Measurements from ENCODE around the gene VASP.
A peak's percentile ranks its signal among the peaks of the same experiment; 100 is the strongest.

Gene VASP

DNA sequence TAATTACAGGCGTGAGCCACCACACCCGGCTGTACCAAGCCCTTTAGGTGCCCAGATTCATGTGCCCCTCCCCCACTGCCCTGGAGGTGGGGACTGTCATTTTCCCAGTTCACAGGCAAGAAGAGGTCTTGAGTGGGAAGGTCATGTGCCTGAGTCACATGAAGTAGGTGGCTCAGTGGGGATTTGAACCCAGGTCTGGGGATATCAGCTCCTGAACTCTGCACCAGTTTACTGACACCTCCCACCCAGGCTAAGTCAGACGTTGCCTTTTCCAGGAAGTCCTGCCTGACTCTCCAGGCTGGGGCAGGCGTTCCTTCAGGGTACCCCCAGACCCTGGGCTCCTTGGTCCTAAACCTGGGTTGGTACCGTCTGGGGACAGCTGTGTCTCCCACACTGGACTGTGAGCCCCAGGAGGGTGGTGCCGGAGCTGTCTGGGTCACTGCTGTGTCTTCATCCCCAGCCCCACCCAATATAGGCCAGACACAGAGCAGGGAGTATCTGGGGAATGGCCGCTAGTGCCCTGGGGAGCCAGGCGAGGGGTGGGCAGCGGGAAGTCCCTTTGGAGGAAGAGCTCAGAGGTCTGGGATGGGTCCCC, 8.6 kb downstream of the VASP start:
- peak; percentile 89 to 93 for DNase-seq

DNA sequence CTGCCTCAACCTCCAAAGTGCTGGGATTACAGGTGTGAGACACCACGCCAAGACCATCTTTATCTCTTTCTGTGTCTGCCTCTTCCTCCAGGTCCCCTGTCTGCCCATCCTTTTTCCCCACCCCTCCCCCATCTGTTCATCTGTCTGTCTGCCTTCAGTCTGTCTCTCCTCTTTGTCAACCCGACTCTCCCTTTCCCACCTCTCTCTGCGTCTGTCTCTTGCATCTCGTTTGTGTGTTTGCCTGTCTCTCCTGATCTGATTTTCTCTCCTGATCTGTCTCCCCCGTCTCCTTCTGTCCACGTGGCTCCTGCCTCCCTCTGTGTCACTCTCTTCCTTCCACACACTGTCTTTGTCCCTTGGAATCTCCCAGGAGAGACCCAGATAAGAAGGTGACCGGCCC, 10.0 kb downstream of the VASP start:
- no peak for DNase-seq

DNA sequence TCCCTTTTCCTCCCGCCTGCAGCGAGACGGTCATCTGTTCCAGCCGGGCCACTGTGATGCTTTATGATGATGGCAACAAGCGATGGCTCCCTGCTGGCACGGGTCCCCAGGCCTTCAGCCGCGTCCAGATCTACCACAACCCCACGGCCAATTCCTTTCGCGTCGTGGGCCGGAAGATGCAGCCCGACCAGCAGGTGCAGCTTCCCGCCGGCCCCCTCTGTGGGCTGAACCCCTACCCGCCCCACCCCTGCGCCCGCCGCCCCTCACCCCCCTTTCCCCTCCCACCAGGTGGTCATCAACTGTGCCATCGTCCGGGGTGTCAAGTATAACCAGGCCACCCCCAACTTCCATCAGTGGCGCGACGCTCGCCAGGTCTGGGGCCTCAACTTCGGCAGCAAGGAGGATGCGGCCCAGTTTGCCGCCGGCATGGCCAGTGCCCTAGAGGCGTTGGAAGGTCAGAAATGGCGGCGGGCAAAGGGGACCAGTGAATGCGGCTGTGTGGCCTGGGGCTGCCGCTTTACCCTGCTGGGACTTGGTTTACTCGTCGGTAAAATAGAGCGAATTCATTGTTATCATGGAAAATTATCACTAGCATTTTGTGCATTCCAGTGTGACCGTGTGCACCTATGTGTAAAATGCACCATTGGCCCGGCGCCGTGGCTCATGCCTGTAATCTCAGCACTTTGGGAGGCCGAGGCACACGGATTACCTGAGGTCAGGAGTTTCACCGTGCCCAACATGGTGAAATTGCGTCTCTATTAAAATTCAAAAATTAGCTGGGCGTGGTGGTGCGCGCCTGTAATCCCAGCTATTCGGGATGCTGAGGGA, 10.6 kb downstream of the VASP start:
- no peak for DNase-seq

DNA sequence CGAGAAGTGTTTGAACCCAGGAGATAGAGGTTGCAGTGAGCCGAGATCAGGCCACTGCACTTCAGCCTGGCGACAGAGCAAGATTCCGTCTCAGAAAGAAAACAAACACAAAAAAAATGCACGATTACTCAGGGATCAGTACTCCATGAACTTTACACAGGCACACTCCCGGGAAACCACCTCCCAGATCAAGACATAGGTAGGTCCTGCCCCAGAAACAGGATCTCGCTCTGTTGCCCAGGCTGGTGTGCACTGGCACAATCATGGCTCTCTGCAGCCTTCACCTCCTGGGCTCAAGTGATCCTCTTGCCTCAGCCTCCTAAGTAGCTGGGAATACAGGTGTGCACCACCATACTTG, 11.2 kb downstream of the VASP start:
- DNase-seq: no peak

DNA sequence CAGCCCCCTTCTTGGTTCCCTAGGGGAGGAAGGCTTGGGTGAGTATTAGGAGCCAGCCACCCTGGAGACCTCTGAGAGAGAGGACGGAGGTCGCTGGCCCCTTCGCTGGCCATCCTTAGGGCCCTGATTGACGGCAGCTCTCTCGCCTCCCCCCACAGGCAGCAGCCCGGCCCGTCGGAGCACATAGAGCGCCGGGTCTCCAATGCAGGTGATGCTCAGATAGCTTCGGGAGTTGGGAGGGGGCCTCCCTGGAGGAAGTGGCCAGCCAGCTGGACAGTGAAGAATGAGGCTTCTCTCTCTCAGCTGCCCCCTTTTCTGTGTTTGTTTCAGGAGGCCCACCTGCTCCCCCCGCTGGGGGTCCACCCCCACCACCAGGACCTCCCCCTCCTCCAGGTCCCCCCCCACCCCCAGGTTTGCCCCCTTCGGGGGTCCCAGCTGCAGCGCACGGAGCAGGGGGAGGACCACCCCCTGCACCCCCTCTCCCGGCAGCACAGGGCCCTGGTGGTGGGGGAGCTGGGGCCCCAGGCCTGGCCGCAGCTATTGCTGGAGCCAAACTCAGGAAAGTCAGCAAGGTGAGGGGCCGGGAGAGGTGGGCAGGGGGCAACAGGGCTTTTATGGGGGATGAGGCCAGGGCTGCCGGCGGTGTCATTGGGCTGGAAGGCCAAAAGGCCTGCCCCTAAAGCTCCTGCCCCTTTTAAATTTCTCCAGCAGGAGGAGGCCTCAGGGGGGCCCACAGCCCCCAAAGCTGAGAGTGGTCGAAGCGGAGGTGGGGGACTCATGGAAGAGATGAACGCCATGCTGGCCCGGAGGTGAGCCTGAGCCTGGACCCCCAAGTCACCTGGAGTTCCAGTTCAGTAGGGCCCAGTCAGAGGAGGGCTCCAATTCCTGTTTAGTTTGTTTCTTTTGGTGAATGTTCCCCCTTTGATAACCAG, 15.0 kb downstream of the VASP start:
- DNase-seq: no peak

DNA sequence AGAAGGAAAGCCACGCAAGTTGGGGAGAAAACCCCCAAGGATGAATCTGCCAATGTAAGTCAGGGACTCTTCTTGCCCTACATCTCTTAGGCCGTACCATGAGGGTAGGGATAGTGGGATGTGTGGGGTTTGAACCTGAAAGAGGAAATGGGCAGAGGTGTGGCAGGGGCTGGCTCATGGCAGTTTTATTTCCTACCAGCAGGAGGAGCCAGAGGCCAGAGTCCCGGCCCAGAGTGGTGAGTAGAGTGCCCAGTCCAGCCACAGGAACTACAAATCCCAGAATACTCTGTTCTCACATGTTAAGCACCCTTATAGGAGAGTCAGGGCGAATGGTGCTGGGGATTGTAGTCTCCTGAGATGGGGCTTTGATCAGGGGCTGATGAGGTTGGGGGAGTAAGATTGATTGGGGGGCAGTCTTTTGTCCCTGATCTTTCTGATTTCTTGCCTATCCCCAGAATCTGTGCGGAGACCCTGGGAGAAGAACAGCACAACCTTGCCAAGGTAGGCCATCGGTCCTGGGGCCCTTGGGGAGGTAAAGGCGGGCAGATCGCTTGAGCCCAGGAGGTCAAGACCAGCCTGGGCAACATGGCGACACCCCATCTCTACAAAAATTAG, 16.5 kb downstream of the VASP start:
- peak; percentile 86 to 89 for DNase-seq

DNA sequence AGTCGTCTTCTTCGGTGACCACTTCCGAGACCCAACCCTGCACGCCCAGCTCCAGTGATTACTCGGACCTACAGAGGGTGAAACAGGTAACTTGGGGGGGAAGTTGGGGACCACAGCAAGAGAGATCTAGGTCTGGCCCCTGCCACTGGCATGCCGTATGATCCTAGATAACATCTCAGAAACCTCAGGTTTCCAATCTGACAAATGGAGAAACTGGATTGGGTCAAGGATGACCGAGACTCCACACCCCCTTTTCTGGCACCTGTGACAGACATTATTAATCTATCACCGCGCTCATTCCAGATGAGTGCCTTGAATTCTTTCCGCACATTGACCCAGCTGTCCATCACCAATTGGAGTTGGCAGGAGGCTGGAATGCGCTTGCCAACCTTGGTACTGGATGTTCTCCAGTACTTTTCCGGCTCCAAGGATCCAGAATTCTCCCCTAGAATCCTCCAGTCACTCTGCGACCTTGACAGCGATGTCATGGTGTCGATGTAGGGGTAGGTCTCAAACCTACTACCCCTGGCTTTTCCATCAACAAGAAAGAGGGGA, 17.4 kb downstream of the VASP start:
- DNase-seq: no peak

DNA sequence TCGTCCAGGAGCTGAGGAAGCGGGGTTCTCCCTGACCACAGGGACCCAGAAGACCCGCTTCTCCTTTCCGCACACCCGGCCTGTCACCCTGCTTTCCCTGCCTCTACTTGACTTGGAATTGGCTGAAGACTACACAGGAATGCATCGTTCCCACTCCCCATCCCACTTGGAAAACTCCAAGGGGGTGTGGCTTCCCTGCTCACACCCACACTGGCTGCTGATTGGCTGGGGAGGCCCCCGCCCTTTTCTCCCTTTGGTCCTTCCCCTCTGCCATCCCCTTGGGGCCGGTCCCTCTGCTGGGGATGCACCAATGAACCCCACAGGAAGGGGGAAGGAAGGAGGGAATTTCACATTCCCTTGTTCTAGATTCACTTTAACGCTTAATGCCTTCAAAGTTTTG, 18.9 kb downstream of the VASP start:
- peak; percentile 36 to 53 for DNase-seq

DNA sequence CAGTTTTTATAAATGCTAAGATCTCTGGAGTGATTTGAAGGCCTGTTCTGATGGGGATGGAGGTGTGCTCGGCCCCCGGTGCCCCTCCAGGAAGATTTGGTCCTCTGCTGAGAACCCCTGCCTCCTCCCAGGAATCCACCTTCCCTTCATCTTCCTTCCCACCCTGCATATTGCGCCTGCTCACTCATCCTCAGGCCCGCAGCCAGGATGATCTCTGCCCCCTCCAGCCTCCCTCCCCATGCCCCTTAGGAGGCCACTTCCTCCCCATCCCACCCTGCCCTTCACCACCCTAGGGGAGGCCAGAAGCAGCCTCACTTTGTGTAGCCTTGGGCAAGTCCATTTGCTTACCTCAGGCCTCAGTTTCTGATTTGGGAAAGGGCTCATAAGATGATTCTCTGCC, 19.7 kb downstream of the VASP start:
- DNase-seq: no peak

DNA sequence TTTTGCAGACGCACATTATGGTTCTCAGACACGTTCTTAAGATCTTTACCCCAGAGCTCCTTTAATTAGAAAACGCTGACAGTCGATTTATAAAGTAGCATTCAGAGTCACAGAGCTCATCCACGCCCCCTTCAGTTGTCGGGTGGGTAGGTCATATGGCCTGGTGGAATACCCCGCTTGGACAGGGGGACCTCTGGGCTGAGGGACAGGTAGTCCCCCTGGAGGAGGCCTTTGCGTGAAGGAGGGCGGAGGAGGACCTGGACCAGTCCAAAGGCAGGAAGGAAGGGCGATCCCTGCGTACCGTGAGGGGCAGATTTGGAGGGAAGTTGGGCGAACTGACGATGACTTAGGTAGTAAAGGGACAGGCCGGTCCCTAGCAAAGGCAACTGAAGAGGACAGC, 20.5 kb downstream of the VASP start:
- no peak for DNase-seq

DNA sequence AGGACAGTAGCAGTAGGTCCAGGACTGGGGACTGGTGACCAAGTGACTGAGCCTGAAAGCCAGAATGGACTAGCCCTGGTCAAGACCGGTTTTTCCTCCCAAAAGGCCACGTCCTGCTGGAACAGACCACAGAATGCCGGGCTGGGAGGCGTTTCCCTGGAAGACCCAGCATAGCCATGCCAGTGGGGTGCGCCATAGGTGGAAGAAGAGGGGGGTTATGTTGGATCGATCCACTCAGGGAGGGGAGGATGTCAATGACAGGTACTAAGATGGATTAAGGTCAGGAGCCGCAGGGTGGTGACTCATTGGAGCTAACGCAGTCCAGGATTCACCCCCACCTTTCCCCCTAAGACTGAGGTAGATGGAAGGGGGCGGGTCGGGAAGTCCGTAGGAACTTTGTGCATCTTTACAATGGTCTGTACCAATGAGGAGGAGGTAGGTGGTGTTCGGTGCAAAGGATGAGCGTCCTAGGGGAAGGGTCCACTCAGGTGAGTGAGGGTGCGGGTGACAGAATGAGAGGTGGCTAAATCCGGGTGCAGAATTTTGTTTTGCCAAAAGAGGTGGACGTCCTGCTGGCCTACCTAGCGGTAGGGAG, 21.0 kb downstream of the VASP start:
- DNase-seq: no peak

DNA sequence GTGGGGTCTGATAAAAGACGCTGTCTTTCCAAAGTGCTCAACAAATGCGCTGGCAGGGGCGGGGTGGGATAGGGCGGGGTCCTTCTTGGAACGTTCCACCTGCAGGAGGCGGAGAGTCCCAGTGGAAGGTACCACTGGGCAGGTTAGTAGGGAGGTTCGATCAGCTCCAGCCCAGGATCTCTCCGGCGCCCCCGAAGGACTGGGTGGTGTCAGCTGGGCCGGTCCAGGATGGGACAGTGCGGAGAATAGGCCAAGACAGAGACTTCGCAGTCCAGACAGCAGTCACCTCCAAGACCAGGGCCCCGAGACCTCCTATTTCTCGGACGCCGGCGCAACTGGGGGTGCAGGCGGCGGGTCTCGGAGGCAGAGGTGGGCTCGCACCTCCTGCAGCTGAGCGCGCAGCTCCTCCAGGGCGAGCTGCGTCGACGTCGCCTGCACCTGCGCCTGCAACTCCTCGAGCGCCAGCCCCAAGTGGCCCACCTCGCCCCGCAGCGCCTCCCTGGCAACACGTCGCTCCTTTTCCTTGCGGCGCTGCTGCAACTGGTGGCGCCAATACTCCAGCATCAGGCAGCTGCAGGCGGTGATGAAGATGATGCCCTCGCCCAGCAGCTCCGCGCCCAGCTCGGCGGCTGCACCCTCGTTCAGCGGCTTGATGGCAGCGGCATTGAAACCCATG, 21.6 kb downstream of the VASP start:
- no peak for DNase-seq

DNA sequence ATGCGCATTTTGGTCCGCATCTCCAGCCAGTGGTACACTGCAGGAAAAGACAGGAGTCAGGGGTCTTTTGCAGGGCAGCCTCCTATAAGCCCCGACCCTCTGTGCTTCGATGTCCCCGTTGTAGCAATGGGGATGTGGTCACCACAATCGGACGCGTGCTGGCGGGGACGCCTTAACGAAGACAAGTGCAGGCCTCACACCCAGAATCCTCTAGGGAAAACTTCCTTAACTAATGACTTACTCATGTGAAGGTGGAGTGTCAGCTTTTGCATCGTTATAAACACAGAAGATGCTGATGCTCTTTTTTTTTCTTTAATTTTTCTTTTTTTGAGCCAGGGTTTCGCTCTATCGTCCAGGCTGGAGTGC, 22.1 kb downstream of the VASP start:
- DNase-seq: no peak

DNA sequence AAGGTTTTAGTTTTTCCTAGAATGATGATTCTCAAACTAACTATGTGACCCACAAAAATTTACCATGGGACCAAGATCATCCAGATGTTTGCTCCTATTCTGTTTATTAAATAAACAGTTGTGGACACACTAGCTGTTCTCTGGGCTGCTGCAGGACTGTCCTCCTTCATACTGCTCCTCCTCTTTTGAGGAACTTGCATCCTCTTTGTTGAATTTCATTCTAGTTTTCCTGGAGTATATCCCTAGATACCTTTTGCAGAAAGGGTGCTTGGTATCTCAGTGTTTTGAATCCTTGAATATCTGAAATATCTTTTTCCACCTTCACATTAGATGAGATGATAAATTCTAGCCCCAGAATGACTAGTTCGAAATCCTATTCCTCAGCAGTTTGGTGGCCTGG, 24.1 kb downstream of the VASP start:
- no peak for DNase-seq

DNA sequence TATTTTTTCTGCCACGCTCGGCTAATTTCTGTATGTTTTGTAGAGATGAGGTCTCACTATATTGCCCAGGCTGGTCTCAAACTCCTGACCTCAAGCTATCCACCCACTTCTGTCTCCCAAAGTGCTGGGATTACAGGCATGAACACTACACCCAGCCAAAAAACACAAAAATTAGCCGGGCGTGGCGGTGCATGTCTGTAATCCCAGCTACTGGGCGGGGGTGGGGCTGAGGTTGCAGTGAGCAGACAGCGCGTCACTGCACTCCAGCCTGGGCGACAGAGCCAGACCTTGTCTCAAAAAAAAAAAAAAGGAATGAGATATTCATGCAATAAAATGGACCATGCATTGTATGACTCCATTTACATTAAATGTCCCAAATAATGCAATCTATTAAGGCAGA, 32.2 kb downstream of the VASP start:
- no peak for DNase-seq

DNA sequence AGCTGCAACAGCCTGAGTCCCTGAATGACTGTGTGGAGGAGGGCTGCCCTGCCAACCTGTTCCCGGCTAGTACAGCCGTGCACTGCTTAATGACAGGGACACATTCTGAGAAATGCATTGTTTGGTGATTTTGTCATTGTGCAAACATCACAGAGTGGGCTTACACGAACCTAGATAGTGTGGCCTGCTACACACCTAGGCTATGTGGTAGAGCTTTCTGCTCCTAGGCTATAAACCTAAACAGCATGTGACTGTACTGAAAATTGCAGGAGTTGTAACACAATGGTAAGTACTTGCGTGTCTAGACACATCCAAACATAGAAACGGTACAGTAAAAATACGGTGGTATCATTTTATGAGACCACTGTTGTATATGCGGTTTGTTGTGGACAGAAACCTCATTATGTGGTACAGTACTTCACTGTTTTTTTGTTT, 35.0 kb downstream of the VASP start:
- DNase-seq: no peak

DNA sequence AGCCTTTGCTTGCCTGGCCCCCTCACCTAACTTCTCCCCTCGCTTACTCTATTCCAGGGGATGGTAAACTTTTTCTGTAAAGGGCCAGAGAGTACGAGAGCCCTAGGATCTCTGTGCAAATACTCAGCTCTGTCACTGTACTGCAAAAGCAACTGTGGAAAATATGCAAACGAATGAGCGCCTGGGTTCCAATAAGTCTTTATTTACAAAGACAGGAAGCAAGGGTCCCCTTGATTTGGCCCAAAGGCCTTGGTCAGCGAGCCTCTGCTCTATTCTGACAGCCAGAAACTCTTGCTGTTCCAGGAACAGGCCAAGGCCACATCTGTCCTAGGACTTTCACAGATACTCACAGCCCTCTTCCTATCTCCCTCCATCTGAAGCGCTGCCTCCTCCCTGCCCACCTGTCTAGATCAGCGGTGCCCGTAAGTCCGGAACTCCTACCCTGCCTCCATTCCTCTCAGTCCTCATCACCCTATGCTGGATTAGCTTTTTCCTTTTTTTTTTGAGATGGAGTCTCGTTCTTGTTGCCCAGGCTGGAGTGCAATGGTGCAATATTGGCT, 40.0 kb downstream of the VASP start:
- no peak for DNase-seq

DNA sequence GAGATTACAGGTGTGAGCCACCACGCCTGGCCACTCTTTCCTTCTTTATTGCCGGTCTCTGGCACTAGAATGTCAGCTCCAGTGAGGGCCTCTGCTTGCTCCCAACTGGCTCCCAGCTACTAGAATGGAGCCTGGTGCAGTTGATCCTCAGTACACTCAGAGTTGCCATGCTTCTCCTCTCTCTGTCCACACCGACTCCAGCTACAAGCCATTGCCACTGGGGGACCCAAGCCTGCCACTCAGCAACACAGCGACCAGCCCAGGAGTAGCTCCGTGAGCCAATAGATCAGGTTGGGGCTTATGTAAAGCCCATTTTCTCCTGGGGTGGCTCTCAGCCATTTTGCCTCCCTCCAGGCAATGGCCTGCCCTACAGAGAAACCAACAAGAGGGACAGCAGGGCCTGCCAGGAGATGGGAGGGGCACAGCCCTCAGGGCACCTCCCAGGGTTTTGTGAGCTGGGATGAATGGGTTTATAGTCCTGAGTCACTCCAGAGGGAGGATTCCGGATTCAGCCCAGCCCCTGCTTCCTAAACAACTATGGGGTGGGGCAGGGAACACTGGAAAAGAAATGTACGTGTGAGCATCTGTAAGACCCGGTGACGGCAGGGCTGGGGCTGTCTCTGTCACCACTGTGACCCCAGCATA, 40.8 kb downstream of the VASP start:
- DNase-seq: no peak

DNA sequence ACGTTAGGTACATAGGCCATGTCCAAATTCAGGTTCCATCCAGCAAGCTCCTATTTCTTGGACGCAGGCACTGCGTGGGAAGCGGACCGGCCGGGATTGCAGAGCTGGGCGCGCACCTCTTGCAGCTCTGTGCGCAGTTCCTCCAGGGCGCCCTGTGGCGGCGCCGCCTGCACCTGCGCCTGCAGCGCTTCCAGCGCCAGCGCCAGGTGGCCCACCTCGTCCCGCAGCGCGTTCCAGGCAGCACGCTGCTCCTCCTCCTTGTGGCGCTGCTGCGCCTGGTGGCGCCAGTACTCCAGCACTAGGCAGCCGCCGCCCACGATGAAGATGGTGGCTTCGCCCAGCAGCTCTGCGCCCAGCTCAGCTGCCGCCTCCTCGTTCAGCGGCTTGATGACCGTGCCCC, 46.2 kb downstream of the VASP start:
- DNase-seq: no peak

DNA sequence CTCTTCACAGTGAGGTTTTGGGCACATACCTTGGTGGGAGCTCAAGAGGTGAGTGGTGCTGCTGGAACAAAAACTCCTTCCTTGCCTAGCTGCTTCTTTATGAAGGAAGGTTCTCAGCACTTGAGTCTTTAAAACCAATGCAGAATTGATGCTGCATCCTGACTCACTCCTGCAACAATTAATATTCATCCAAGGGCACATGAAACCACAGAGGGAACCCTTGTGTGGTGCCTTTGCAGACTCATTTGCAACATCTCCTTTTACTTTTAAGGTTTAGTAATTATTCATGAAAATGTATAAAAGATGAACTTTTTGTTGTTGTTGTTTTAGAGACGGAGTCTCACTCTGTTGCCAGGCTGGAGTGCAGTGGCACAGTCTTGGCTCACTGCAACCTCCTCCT, 47.2 kb downstream of the VASP start:
- no peak for DNase-seq

DNA sequence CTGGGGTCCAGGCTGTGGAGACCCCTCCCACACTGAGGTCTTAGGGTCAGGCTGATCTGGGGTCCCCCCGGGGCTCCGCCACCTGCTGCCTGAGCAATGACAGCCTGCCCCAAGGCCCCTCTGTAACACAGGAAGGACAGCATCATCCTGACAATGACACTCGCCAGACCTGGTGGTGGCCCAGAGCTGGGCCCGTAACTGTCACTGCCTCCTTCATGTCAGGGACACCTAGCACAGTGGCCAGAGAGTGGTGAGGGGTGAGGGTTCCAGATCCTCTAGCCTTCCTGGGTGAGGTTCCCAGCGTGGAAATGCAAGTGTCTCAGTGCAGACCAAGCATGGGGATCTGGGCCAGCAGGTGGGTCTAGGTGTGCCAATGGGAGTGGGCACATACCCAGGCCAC, 49.6 kb downstream of the VASP start:
- DNase-seq: no peak
